Measurements from ENCODE around the gene PRR5L. TPM values are rescaled to one million over a fixed set of nuclear protein-coding genes. Genes with fewer than 3 reads are reported as not detected.

Gene PRR5L
- total RNA-seq, 1 donor, result 0.54 TPM

GRCh38 chr11:36395978-36396736 is 100.1 kb downstream of the PRR5L start:
- no peak for DNase-seq (ENCODE audit: low read depth)
- H3K4me3 ChIP-seq (ENCODE audit: low read depth, low read length), result no peak overlapping the region
- TF ChIP-seq, protein P1, sequence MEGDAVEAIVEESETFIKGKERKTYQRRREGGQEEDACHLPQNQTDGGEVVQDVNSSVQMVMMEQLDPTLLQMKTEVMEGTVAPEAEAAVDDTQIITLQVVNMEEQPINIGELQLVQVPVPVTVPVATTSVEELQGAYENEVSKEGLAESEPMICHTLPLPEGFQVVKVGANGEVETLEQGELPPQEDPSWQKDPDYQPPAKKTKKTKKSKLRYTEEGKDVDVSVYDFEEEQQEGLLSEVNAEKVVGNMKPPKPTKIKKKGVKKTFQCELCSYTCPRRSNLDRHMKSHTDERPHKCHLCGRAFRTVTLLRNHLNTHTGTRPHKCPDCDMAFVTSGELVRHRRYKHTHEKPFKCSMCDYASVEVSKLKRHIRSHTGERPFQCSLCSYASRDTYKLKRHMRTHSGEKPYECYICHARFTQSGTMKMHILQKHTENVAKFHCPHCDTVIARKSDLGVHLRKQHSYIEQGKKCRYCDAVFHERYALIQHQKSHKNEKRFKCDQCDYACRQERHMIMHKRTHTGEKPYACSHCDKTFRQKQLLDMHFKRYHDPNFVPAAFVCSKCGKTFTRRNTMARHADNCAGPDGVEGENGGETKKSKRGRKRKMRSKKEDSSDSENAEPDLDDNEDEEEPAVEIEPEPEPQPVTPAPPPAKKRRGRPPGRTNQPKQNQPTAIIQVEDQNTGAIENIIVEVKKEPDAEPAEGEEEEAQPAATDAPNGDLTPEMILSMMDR (IDR thresholded peaks at IDR 0.05; ENCODE audit: insufficient read depth, low read length), result no peak

GRCh38 chr11:36398231-36398953 is 102.3 kb downstream of the PRR5L start:
- no peak for DNase-seq (ENCODE audit: low read depth)
- no peak overlapping the region for H3K4me3 ChIP-seq (ENCODE audit: low read depth, low read length)
- TF ChIP-seq, protein P1 (IDR thresholded peaks at IDR 0.05; ENCODE audit: insufficient read depth, low read length), result no peak

GRCh38 chr11:36399236-36399635 is 103.1 kb downstream of the PRR5L start:
- DNase-seq (ENCODE audit: low read depth), result no peak
- TF ChIP-seq, protein P1 (IDR thresholded peaks at IDR 0.05; ENCODE audit: insufficient read depth, low read length), result no peak
- no peak overlapping the region for H3K4me3 ChIP-seq (ENCODE audit: low read depth, low read length)

GRCh38 chr11:36399745-36400144 is 103.7 kb downstream of the PRR5L start:
- TF ChIP-seq, protein P1 (IDR thresholded peaks at IDR 0.05; ENCODE audit: insufficient read depth, low read length), result no peak
- H3K4me3 ChIP-seq (ENCODE audit: low read depth, low read length), result no peak overlapping the region
- no peak for DNase-seq (ENCODE audit: low read depth)

DNA sequence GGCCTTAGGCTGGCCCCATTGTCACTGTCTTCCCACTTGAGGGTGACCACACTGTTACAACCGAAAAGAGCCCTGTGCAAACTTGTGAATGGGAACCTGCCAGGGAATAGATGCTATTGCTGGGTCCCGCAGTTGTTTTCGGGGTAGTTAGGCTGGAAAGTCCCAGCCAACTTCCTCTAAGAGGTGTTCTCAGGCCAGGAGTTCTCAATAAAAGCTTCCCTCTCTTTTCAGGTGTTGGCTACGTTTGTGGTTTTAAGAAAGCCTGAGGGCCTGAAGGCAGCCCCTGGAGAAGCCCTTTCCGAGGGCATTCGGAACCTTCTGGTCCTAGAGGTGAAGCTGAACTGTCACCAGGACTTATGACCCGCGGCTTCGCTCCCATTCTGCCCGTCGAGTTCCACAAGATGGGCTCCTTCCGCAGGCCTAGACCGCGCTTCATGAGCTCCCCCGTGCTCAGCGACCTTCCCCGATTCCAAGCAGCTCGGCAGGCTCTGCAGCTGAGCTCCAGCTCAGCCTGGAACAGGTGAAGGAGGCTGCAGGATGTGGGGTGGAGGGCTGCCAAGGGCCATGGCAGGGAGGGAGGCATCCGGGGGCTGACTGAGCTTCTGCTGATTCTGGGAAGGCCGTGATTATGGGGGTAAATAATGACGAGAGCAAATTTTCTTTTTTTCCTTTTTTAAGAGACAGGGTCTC is 104.8 kb downstream of the PRR5L start:
- no peak for DNase-seq (ENCODE audit: low read depth)

GRCh38 chr11:36402568-36403170 is 106.6 kb downstream of the PRR5L start:
- TF ChIP-seq, protein P1 (IDR thresholded peaks at IDR 0.05; ENCODE audit: insufficient read depth, low read length), result no peak
- peak; percentile 65 for DNase-seq (ENCODE audit: low read depth)
- no peak overlapping the region for H3K4me3 ChIP-seq (ENCODE audit: low read depth, low read length)

More for the DNA sequence above, 104.8 kb downstream of the PRR5L start:
- TF ChIP-seq, protein P1 (IDR thresholded peaks at IDR 0.05; ENCODE audit: insufficient read depth, low read length), result no peak
- H3K4me3 ChIP-seq (ENCODE audit: low read depth, low read length), result no peak overlapping the region

Measured in fibroblast of the aortic adventitia (primary cell).